CD4-positive, alpha-beta T cell treated with Interleukin-6 for 4 hours (primary cell): Measurements from ENCODE around the gene FAM135A.
"Not testable (repeated sequence)": the region's sequence is repeated elsewhere in the genome, so short reads cannot be mapped to it uniquely, and the experiment has no call there.

ENCODE experiments used
- DNase-seq: peaks from one replicate; pipeline ENCODE4 v3.0.0-alpha.2; 2020; ENCODE audit warnings: mixed read lengths

Gene FAM135A

DNA sequence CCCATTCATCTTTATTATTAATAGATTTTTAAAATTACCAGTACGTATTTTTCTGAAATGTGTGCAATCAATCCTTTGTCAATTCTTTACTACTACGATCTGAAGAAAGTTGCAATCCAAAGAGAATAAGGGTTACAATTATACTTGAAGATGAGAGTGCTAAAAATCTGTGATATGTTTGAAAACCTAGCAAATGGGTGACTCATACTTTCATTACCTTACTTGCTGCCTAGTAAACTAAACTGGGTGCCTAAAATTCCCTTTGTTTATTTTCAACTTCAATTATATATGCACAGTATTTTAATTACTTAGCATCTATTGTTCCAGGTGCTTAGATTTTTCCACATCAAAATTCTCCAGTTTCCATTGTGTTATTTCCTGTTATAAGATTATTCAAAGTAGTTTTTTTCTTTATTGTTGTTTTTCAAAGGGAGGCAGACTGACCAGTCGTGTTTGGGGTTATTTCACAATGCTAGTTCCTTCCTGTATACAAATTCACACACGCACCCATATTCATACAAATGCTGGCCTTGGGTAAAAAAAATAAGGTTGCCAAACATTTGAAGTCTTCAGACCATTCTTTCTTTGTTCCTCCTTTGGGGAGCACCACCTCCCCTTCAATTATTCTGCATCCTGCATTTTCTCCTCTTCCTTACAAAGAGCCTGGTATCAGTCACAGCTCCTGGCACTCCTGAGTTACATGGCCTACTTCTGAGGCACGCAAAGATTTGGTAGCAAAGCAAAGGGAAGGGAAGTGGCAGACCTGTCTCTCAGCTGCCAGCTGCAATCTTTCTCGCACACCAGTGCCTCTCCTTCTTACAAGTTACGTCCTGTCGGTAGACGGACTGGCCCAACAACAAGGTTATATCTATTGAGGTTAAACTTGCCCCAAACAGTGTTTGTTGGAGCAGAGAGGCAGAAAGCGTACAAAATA is 16.2 kb upstream of the FAM135A start:
- DNase-seq = no peak

DNA sequence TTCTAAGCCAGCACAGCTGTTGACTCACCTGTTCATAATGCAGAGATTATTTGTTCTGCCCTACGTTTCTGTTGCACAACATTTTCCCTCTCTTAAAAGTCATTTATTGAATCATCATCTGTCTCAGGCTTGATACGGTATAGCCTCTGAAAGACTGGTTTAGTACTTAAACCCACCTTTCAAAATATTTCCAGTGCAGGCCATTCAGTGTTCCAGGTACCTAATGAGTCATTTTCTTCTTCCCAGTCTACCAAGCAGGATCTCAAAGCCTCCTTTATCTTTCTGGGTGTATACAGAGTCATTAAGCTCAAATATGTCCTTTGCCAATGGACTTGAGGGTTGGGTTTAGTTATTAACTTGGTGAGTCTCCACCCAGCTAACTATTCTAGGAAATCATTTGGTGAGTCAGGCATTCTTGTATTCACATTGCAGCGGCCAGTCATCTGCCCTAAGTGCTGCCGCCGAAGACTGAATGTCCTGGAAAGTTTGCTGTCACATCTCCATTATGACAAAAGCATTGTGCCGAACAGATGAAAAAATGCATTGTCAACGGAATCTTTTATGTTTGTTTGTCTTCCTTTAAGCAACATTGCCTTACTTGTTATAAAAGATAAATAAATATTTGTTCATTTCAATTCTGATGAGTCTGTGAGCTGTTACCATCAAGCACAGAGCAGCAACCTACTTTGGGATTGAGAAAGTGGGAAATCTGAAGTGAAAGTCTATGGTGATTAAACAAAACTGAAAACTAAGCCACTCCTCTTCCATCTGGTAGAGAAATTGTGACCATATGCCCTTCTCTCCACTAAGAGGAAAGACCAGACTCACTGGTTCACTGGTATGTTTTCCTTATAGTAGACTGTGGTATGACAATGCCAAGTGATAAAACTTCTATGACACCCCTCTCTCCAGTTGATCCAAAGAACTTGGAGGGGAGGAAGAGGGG is 14.3 kb upstream of the FAM135A start:
- DNase-seq = no peak

- DNase-seq = no peak
Measured at GRCh38 chr6:70404658-70405057, 8.7 kb upstream of the FAM135A start.

- no peak for DNase-seq
Measured at GRCh38 chr6:70409216-70409615, 4.1 kb upstream of the FAM135A start.

DNA sequence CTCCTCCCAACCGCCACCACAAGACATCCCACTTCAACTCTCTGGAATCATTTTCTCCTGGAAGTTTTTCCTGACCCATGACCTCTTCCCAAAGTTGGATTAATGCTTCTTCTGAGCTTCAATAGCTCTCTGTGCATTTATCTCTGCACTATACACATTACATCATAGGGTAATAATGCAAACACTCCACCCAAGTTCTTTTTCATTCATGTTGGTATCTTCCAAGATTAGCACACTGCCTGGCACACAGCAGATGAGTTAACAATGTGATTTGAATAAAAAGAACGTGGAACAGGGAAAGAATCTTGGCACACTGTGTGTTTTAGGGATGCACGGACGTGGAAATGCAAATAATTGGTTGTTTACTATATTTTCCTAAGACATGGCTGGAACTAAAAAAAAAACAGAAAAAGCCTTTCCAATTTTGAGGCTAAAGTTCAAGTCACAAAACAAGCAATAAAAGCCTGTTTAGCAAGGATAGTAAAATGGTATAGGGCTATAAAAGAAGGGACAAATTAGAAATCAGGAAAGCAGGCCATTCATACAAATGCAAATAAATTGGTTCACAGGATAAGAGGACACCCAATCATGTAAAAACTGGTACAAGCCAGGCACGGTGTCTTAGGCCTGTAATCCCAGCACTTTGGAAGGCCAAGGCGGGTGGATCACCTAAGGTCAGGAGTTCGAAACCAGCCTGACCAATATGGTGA is 1.6 kb upstream of the FAM135A start:
- DNase-seq = no peak

- no peak for DNase-seq
Measured at GRCh38 chr6:70412252-70413113, 825 bp upstream of the FAM135A start.

- no peak for DNase-seq
Measured at GRCh38 chr6:70413992-70414494, 735 bp downstream of the FAM135A start.

- no peak for DNase-seq
Measured at GRCh38 chr6:70414813-70415212, 1.5 kb downstream of the FAM135A start.

DNA sequence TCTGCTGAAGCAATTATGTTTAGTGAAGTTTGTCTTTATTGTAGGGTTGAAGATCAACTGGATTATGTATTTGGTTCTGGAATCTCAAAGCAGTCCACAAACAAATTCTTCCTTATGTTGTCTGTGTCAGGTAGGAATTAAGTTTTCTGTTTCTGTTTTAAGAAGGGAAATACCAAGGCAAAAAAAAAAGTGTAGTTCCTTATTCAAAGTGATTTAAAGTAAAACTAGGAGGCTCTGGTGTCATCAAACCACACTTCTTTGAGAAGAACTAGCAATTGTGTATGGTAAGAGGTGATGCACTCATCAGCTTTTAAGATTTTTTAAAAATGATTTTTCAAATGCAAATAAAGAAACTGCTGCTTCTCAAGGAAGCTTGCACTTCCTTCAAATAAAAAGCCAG is 1.9 kb downstream of the FAM135A start:
- DNase-seq = no peak

DNA sequence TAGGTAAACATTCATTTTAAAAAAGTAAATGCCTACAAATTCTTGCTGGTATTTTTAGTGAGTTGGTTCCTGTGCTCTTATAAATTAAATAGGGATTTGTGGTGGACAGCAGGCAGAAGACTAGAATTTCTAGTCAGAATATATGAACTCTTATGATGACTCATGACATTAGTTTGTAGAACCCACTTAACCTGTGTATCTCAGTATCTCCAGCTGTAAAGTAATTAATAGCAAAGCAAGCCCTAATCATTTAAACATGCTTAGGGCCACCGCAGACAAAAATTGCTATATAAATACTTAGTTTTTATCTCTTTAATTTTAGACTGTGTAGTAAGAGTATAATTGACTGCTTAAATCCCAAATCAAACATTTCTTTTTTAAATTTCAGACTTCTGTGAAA is 2.4 kb downstream of the FAM135A start:
- DNase-seq = no peak

DNA sequence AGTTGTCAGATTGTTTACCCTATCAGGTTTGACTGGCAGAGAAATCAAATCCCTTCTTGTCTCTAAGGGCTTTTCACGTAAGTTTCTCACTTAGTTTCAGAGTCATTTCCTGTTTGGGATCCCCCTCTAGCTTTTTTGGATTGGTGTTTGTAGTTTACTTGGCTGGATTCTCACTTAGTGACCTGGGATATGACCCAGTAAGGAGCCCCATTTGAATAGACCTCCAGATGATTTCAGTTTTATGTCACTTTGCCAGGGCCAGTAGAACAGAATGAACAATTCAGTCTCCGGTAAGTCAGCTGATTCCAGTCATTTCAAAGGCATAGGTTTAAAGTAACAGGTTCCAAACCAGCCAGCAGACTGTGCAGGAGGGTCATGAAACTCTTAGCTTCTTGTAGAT is 8.2 kb downstream of the FAM135A start:
- DNase-seq = no peak

- DNase-seq = no peak
Measured at GRCh38 chr6:70423189-70424134, 10.2 kb downstream of the FAM135A start.

DNA sequence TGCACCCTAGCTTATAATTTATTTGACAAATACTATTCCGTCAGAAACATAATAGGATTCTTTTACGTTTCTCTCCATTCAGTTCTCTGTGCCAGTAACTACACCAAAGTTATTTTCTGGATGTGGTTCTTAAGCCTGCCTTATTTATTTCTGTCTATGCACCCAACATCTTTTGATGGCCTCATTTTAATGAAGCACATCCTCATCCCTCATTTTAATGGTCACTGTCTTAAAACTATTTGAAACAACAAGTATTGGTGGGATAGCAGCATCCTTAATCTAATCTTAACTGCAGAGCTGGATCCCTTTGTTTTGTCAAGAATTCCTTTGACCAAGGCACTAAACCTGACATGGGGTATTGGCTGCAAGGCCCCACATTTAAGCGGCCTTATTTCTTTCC is 11.0 kb downstream of the FAM135A start:
- no peak for DNase-seq

- DNase-seq = no peak
Measured at GRCh38 chr6:70436320-70436719, 23.0 kb downstream of the FAM135A start.

DNA sequence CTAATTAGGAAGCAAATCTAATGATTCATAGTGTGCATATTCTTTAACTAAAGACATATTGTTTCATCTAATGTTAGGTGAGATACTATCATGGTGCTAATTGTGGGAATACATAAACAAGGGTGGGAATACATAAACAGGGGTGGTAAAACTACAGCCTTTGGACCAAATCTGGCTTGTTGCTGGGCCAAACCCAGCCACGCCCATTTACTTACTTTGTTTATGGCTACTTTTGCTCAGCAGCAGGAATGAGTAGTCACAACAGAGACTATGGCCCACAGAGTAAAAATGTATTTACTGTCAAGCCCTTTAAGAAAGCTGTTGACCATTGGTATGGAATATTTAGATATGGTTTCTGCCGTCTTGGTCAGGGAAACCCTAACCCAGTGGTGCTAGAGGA is 31.7 kb downstream of the FAM135A start:
- no peak for DNase-seq

- DNase-seq = not testable (repeated sequence)
Measured at GRCh38 chr6:70447343-70448070, 34.2 kb downstream of the FAM135A start.

DNA sequence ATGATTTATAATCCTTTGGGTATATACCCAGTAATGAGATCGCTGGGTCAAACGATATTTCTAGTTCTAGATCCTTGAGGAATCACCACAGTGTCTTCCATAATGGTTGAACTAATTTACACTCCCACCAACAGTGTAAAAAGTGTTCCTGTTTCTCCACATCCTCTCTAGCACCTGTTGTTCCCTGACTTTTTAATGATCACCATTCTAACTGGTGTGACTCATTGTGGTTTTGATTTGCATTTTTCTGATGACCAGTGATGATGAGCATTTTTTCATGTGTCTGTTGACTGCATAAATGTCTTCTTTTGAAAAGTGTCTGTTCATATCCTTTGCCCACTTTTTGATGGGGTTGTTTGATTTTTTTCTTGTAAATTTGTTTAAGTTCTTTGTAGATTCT is 40.6 kb downstream of the FAM135A start:
- not testable (repeated sequence) for DNase-seq

GRCh38 chr6:70456735-70457134 is 43.4 kb downstream of the FAM135A start:
- DNase-seq = no peak

DNA sequence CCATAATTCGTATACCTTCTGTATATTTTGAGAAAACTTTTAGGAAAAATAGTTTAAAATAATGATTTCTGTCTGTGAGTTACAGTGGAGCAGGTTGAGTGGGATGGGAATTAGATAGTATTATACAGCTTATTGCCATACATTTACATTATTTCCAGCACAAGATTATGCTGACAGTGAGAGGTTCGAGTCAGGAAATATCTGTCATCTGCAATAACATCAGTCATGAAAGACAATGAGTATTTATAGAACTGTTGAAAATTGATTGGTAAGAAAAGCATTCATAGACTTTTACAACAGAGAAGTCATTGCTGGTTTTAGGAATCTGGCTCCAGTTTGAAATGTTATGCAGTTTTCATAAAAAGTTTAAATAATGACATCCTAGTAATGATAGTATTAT is 45.9 kb downstream of the FAM135A start:
- no peak for DNase-seq

DNA sequence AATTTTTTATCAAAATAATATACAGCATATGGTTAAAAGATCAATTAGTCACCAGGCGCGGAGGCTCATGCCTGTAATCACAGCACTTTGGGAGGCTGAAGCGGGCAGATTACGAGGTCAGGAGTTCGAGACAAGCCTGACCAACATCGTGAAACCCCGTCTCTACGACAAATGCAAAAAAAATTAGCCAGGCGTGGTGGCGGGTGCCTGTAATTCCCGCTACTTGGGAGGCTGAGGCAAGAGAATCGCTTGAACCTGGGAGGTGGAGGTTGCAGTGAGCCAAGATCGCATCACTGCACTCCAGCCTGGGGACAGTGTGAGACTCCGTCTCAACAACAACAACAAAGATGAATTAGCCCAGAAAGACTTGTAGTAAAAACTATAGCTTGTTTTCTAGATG is 46.4 kb downstream of the FAM135A start:
- DNase-seq = not testable (repeated sequence)
